ENCODE measurements around the gene TJP1.
"Not testable (repeated sequence)": the region's sequence is repeated elsewhere in the genome, so short reads cannot be mapped to it uniquely, and the experiment has no call there.

The TJP1 gene

GRCh38 chr15:29756358-29757267 lies 65.7 kb downstream of the TJP1 start:
- no peak for DNase-seq (ENCODE audit: low read depth in 2 of 2)

GRCh38 chr15:29754009-29754408 lies 68.3 kb downstream of the TJP1 start:
- DNase-seq (ENCODE audit: low read depth in 2 of 2), result not testable (repeated sequence)

- no peak for DNase-seq (ENCODE audit: low read depth in 2 of 2)
Measured at GRCh38 chr15:29753506-29753905, 68.8 kb downstream of the TJP1 start.

GRCh38 chr15:29750754-29751153 lies 71.5 kb downstream of the TJP1 start:
- no peak for DNase-seq (ENCODE audit: low read depth in 2 of 2)

- DNase-seq (ENCODE audit: low read depth in 2 of 2), result no peak
Measured at GRCh38 chr15:29749365-29750086, 72.7 kb downstream of the TJP1 start.

- no peak for DNase-seq (ENCODE audit: low read depth in 2 of 2)
Measured at GRCh38 chr15:29747837-29748417, 74.3 kb downstream of the TJP1 start.

GRCh38 chr15:29743475-29743874 lies 78.8 kb downstream of the TJP1 start:
- DNase-seq (ENCODE audit: low read depth in 2 of 2), result no peak

GRCh38 chr15:29740692-29741311 lies 81.5 kb downstream of the TJP1 start:
- DNase-seq (ENCODE audit: low read depth in 2 of 2), result no peak

- no peak for DNase-seq (ENCODE audit: low read depth in 2 of 2)
Measured at GRCh38 chr15:29736744-29737020, 85.6 kb downstream of the TJP1 start.

GRCh38 chr15:29736012-29736743 lies 86.1 kb downstream of the TJP1 start:
- DNase-seq (ENCODE audit: low read depth in 2 of 2), result no peak

- no peak for DNase-seq (ENCODE audit: low read depth in 2 of 2)
Measured at GRCh38 chr15:29734917-29735572, 87.2 kb downstream of the TJP1 start.

GRCh38 chr15:29731865-29732264 lies 90.4 kb downstream of the TJP1 start:
- DNase-seq (ENCODE audit: low read depth in 2 of 2), result no peak

- DNase-seq (ENCODE audit: low read depth in 2 of 2), result not testable (repeated sequence)
Measured at GRCh38 chr15:29730471-29730870, 91.8 kb downstream of the TJP1 start.

- DNase-seq (ENCODE audit: low read depth in 2 of 2), result no peak
Measured at GRCh38 chr15:29728418-29728817, 93.8 kb downstream of the TJP1 start.

- DNase-seq (ENCODE audit: low read depth in 2 of 2), result no peak
Measured at GRCh38 chr15:29727871-29728270, 94.4 kb downstream of the TJP1 start.

GRCh38 chr15:29726553-29726952 lies 95.7 kb downstream of the TJP1 start:
- DNase-seq (ENCODE audit: low read depth in 2 of 2), result no peak

GRCh38 chr15:29724026-29724425 lies 98.2 kb downstream of the TJP1 start:
- DNase-seq (ENCODE audit: low read depth in 2 of 2), result no peak

GRCh38 chr15:29713784-29714183 lies 108.5 kb downstream of the TJP1 start:
- DNase-seq (ENCODE audit: low read depth in 2 of 2), result no peak

GRCh38 chr15:29712149-29712885 lies 110.0 kb downstream of the TJP1 start:
- DNase-seq (ENCODE audit: low read depth in 2 of 2), result no peak

- no peak for DNase-seq (ENCODE audit: low read depth in 2 of 2)
Measured at GRCh38 chr15:29711531-29711930, 110.7 kb downstream of the TJP1 start.
